CD4-positive, alpha-beta memory T cell (primary cell): Measurements from ENCODE around the gene CEP19. TPM values are rescaled to one million over a fixed set of nuclear protein-coding genes. Genes with fewer than 3 reads are reported as not detected.
"Not testable (repeated sequence)": the region's sequence is repeated elsewhere in the genome, so short reads cannot be mapped to it uniquely, and the experiment has no call there.

Source experiments
- CTCF ChIA-PET: fragments of 350-600 bp; sonication (Branson Sonifier 250); formaldehyde crosslinking; loops from one replicate; lab custom pipeline; 2021; ENCODE audit warnings: inconsistent platforms; ENCODE audit not compliant: partially characterized antibody; lab: Charles Lee
- POLR2A ChIA-PET: fragments of 350-600 bp; sonication (Branson Sonifier 250); formaldehyde crosslinking; loops from one replicate; lab custom pipeline; 2021; ENCODE audit not compliant: partially characterized antibody; lab: Charles Lee
- DNase-seq, 5 donors: peaks; one replicate each; pipeline versions ENCODE4 v3.0.0 to v3.0.0-alpha.2; 2020 to 2022; ENCODE audit warnings: mixed read lengths in 1 of 5
- H3K27ac ChIP-seq: one replicate; pipeline ENCODE4 v1.7.0; 2013; ENCODE audit warnings: low read depth, low read length
- H3K27me3 ChIP-seq: 2 replicates; pipeline ENCODE4 v1.7.0; 2013; ENCODE audit warnings: mild to moderate bottlenecking, low read length, moderate library complexity; ENCODE audit not compliant: insufficient read depth
- H3K36me3 ChIP-seq: 2 replicates; pipeline ENCODE4 v1.7.0; 2013; ENCODE audit warnings: mild to moderate bottlenecking, low read length, moderate library complexity; ENCODE audit not compliant: insufficient read depth
- H3K4me1 ChIP-seq: 2 replicates; pipeline ENCODE4 v1.7.0; 2013; ENCODE audit warnings: mild to moderate bottlenecking, low read length, moderate library complexity; ENCODE audit not compliant: insufficient read depth
- H3K4me3 ChIP-seq, 2 donors: one replicate each; pipeline ENCODE4 v1.7.0; 2013; ENCODE audit warnings: low read length in 2 of 2, mild to moderate bottlenecking in 1 of 2
- H3K9me3 ChIP-seq, 2 donors: one replicate each; pipeline ENCODE4 v1.7.0; 2013; ENCODE audit warnings: low read length in 2 of 2, control low read depth in 1 of 2; ENCODE audit not compliant: control insufficient read depth in 1 of 2
- H3K27ac Mint-ChIP-seq, 7 donors: one replicate each; pipeline ENCODE4 v1.8.0; 2020 to 2021; ENCODE audit warnings: mixed read lengths in 7 of 7, mild to moderate bottlenecking in 6 of 7, inconsistent platforms in 3 of 7, moderate library complexity in 3 of 7
- H3K27me3 Mint-ChIP-seq, 2 donors: one replicate each; pipeline ENCODE4 v1.8.0; 2020 to 2021; ENCODE audit warnings: mixed read lengths in 2 of 2
- H3K36me3 Mint-ChIP-seq, 2 donors: one replicate each; pipeline ENCODE4 v1.8.0; 2020 to 2021; ENCODE audit warnings: mixed read lengths in 2 of 2, inconsistent platforms in 1 of 2, mild to moderate bottlenecking in 1 of 2
- H3K4me1 Mint-ChIP-seq, 4 donors: one replicate each; pipeline ENCODE4 v1.8.0; 2020 to 2021; ENCODE audit warnings: mixed read lengths in 4 of 4, mild to moderate bottlenecking in 1 of 4
- H3K4me3 Mint-ChIP-seq, 8 donors: one replicate each; pipeline ENCODE4 v1.8.0; 2020 to 2021; ENCODE audit warnings: mixed read lengths in 8 of 8, mild to moderate bottlenecking in 7 of 8, moderate library complexity in 6 of 8, inconsistent platforms in 3 of 8
- H3K9me3 Mint-ChIP-seq, 8 donors: one replicate each; pipeline ENCODE4 v1.8.0; 2020 to 2021; ENCODE audit warnings: mixed read lengths in 8 of 8, mild to moderate bottlenecking in 5 of 8, inconsistent platforms in 3 of 8, moderate library complexity in 1 of 8
- intact Hi-C: fragments of 100-400 bp; cut with micrococcal nuclease; formaldehyde crosslinking; loops from one replicate; pipeline ENCODE4 v1.15.1; 2023
- polyA plus RNA-seq, 2 donors: library from polyadenylated mRNA; unstranded; fragments of 300-500 nt; fragmentation: Illumina TruSeq; gene quantifications; one replicate each; pipeline ENCODE4 v1.2.3, GENCODE V29; 2021
- total RNA-seq, 2 experiments: library from RNA; stranded (reverse); gene quantifications; one replicate each; pipeline ENCODE4 v1.2.3, GENCODE V29; 2021

CEP19 gene
- total and polyA plus RNA-seq, 4 experiments from 2014 or later = 5.4 to 10.8 (median 8.0) TPM

DNA sequence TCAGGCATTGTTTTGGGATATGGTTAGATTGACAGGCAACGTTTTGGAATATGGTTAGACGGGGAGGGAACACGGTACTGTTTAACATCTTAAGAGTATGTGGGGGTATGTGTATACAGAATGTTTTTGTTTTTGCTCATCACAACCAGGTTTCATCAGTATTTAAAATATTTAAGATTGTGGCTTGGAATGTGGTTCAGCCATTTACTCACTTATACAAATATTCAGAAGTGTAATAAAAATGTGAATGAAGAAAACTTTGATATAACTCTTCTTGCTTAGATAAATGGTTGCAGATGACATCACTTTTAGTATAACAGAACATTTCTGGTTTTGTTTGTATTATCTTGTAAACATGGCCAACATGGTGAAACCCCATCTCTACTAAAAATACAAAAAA lies 23.7 kb upstream of the CEP19 start:
- H3K27ac ChIP-seq = no peak overlapping the region
- H3K4me3 Mint-ChIP-seq = no peak overlapping the region
- ChIA-PET POLR2A (interaction anchor here (0.6 kb wide), 1 partner anchor 197 kb away, joined by 3 read pairs; no protein-coding TSS in a partner anchor), CTCF (interaction anchor here (0.8 kb wide), 1 partner anchor 16 kb away, joined by 3 read pairs; no protein-coding TSS in a partner anchor)
- H3K9me3 Mint-ChIP-seq = no peaks in the 10 kb centered on the region
- peaks cover 6 to 8% of the 10 kb centered on the region in 2 donors for H3K36me3 Mint-ChIP-seq
- intact Hi-C loops = no loop called here
- H3K27ac Mint-ChIP-seq = no peak overlapping the region
- no peaks in the 10 kb centered on the region for H3K27me3 ChIP-seq
- H3K9me3 ChIP-seq = no peaks in the 10 kb centered on the region
- H3K4me1 ChIP-seq = peaks cover 6% of the 10 kb centered on the region
- H3K4me3 ChIP-seq = no peak overlapping the region
- peaks cover 4 to 18% (median 8%) of the 10 kb centered on the region in 4 donors for H3K4me1 Mint-ChIP-seq
- H3K36me3 ChIP-seq = no peaks in the 10 kb centered on the region
- H3K27me3 Mint-ChIP-seq = no peaks in the 10 kb centered on the region
- DNase-seq = no peak

DNA sequence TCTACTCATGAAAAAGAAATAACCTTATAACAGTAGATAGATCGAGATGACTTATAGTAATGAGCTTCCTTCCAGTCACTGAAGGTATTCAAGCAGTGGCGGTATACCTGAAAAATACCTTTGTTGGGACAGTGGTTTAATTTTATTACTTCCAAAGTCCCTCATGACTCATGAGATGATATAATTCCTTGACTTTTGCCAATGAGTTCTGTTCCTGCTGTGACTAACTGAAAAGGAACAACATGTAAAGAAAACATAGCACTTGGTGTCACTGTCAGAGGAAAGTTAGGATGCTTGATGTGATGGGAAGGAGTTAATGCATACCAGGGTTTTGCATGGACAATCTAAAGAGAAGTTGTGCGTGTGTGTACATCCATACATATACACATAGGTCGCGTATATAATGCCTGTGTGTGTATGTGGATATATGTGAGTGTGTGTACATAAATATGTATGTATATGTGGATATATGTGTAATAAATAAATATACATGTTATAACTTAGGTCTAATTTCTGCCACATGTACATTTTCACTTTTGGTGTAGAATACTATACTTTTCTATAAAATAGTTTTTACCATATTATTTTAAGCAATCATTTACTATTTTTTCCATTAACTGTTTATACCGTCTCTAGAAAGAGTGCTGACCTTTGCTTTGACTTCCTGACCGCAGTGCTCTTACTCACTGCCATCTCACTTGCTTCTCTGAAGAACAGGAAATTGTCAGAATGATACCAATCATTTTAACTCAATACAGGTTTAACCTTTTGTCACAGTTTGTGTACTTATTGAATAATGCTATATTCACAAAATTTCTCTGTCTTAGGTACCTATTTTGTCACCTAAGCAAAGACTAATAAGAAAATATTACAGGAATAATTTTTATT lies 15.0 kb upstream of the CEP19 start:
- peak in 3 of 5 donors; percentile 13 to 52 (median 16) for DNase-seq
- Histone ChIP-seq H3K9me3 (no peaks in the 10 kb centered on the region), H3K27ac (no peak overlapping the region), H3K4me3 (no peak overlapping the region), H3K4me1 (peaks cover 19% of the 10 kb centered on the region), H3K36me3 (peaks cover 7% of the 10 kb centered on the region), H3K27me3 (no peaks in the 10 kb centered on the region)
- H3K4me1 Mint-ChIP-seq = peaks cover 11 to 31% (median 19%) of the 10 kb centered on the region in 4 donors
- CTCF ChIA-PET = interaction anchor here (1.5 kb wide), 1 partner anchor 42 kb away, joined by 4 read pairs; no protein-coding TSS in a partner anchor
- H3K27ac Mint-ChIP-seq = peak overlapping the region in 4 of 7 donors; percentile 13 to 53 (median 44)
- peak overlapping the region in 2 of 8 donors; percentile 11 to 36 for H3K4me3 Mint-ChIP-seq
- no peaks in the 10 kb centered on the region for H3K27me3 Mint-ChIP-seq
- H3K9me3 Mint-ChIP-seq = no peaks in the 10 kb centered on the region
- intact Hi-C loops = no loop called here
- peaks cover 18% of the 10 kb centered on the region in 2 donors for H3K36me3 Mint-ChIP-seq
- POLR2A ChIA-PET = interaction anchor here (1.6 to 2.4 kb wide), 2 partner anchors 13 to 14 kb away, joined by 10 to 14 read pairs; partner anchors contain the start of genes CEP19, PAK2 and PIGX

DNA sequence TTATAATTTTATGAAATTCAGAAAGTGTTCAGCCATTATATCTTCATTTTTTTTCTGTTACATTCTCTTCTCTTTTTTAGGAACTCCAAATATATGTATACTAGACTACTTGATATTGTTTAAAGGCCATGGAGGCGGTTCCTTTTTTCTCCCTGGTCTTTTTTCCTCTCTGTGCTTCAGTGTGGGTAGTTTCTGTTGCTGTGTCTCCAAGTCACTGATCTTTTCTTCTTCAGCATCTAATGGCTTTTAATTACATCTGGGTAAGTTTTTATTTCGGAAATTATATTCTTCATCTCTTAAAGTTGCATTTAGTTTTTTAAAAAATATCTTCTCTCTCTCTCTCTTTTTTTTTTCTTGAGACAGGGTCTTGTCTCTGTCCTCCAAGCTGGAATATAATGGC lies 9.0 kb upstream of the CEP19 start:
- Mint-ChIP-seq H3K36me3 (peaks cover 24 to 38% of the 10 kb centered on the region in 2 donors), H3K4me3 (no peak overlapping the region), H3K9me3 (no peaks in the 10 kb centered on the region), H3K4me1 (peaks cover 0 to 5% (median 2%) of the 10 kb centered on the region in 4 donors), H3K27ac (peak overlapping the region in 1 of 7 donors; percentile 37), H3K27me3 (no peaks in the 10 kb centered on the region)
- Histone ChIP-seq H3K4me3 (no peak overlapping the region), H3K9me3 (no peaks in the 10 kb centered on the region), H3K27ac (no peak overlapping the region), H3K4me1 (no peaks in the 10 kb centered on the region), H3K27me3 (no peaks in the 10 kb centered on the region), H3K36me3 (peaks cover 7% of the 10 kb centered on the region)
- CTCF ChIA-PET = no interaction called here
- DNase-seq = no peak
- POLR2A ChIA-PET = no interaction called here
- intact Hi-C loops = no loop called here

DNA sequence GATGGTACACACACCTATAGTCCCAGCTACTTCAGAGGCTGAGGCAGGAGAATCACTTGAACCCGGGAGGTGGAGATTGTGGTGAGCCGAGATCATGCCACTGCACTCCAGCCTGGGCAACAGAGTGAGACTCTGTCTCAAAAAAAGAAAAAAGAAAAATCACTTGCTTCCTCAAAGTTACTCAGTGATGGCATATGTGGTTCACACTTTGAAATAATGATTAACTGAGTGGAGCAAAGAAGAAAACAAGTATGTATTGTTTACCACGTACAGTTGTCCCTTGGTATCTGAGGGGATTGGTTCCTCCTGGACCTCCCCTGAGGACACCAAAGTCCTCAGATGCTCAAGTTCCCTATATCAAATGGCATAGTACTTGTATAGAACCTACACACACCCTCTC lies 5.1 kb upstream of the CEP19 start:
- DNase-seq, H3K27me3 Mint-ChIP-seq, H3K9me3 Mint-ChIP-seq, H3K4me3 Mint-ChIP-seq, H3K36me3 ChIP-seq, intact Hi-C loops, H3K4me3 ChIP-seq, H3K27me3 ChIP-seq, H3K27ac ChIP-seq, H3K9me3 ChIP-seq: not testable (repeated sequence)
- POLR2A ChIA-PET = interaction anchor here (3.0 kb wide), 1 partner anchor 23 kb away, joined by 12 read pairs; the partner anchor contains the start of gene PAK2
- Mint-ChIP-seq H3K4me1 (peaks cover 6 to 15% (median 11%) of the 10 kb centered on the region in 4 donors), H3K27ac (peak overlapping the region in 1 of 7 donors; percentile 18), H3K36me3 (peaks cover 17 to 25% of the 10 kb centered on the region in 2 donors)
- H3K4me1 ChIP-seq = peaks cover 11% of the 10 kb centered on the region
- CTCF ChIA-PET = interaction anchor here (0.5 to 0.9 kb wide), 2 partner anchors 32 to 35 kb away, joined by 3 read pairs; no protein-coding TSS in a partner anchor

DNA sequence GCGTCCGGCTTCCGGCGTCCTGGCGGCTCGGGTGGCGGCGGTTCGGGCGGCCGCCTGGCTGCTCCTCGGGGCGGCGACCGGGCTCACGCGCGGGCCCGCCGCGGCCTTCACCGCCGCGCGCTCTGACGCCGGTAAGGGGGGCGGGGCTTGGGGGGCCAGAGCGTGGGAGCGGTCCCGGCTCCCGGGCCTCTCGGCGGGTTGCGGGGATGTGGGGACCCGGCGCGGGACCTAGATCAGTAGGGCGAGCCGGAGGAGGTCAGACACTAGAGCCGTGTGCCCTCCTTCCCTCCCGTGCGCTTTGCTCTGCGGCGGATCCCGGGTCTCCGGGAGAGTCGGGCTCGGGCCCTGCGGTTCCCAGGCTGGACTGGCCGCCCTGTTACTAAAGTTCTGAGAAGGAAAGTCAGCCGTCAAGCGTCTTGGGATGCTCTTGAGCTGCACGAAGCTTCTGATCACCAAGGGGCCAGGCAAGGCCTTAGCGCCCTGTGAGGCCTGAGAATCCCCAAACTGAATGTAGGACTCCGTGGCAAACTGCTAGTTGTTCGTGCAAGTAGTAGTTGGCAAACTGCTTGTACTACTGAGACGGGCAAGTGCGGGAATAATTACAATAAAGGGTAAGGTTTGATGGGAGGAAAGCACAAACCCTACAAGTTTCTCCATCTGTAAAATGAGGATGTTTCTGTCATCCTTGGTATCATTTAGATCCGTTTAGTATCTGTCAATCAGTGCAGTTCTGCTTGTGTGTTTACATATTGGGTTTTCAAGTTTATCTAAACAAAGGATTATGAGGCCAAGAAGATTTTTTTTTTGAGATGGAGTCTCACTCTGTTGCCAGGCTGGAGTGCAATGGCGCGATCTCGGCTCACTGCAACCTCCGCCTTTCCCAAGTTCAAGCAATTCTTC lies 714 bp upstream of the CEP19 start:
- Histone ChIP-seq H3K9me3 (no peaks in the 10 kb centered on the region), H3K36me3 (no peaks in the 10 kb centered on the region), H3K4me1 (peaks cover 21% of the 10 kb centered on the region), H3K27ac (peak overlapping the region; percentile 99), H3K27me3 (no peaks in the 10 kb centered on the region), H3K4me3 (peak overlapping the region; percentile 7 to 68)
- POLR2A ChIA-PET = interaction anchor here (0.6 to 3.6 kb wide), 17 partner anchors 13 to 395 kb away, joined by 3 to 59 read pairs (median 5); partner anchors contain the start of genes DYNLT2B, FBXO45, NCBP2 and PAK2
- Mint-ChIP-seq H3K9me3 (no peaks in the 10 kb centered on the region), H3K36me3 (peaks cover 5 to 7% of the 10 kb centered on the region in 2 donors), H3K4me3 (peak overlapping the region; percentile 74 to 88 (median 84)), H3K4me1 (peaks cover 14 to 33% (median 24%) of the 10 kb centered on the region in 4 donors), H3K27ac (peak overlapping the region; percentile 90 to 97 (median 93)), H3K27me3 (no peaks in the 10 kb centered on the region)
- DNase-seq = peak in 1 of 5 donors; percentile 73
- intact Hi-C loops = loop anchor here (1.0 kb wide), 4 partner anchors 27 to 280 kb away; partner anchors contain the start of genes NCBP2, PAK2 and UBXN7
- CTCF ChIA-PET = interaction anchor here (1.2 to 1.9 kb wide), 3 partner anchors 28 to 104 kb away, joined by 3 to 9 read pairs (median 5); partner anchors contain the start of gene PAK2

DNA sequence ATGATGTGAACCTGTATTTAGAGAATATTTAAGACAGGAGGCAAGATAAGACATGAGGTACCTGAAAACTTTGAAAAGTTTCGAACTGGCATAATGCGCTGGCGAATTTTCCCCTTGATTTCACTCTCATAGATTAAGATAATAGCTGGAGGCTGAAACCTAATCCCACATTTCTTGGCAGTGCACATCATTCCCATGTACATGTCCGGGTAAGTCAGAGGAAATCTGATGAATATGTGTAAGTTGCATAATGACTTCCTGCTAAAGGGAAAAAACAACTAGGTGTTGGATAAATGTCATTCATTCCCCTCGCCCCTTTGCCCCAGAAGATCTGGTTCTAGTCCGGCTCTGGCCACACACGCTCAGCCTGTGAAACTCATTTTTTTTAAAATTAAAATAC lies 3.6 kb downstream of the CEP19 start:
- POLR2A ChIA-PET = interaction anchor here (1.4 to 2.9 kb wide), 3 partner anchors 32 to 159 kb away, joined by 3 to 8 read pairs (median 4); partner anchors contain the start of genes PAK2 and SENP5
- Mint-ChIP-seq H3K4me1 (peaks cover 12 to 26% (median 20%) of the 10 kb centered on the region in 4 donors), H3K9me3 (no peaks in the 10 kb centered on the region), H3K27ac (peak overlapping the region in 1 of 7 donors; percentile 29), H3K27me3 (no peaks in the 10 kb centered on the region), H3K36me3 (peaks cover 5 to 7% of the 10 kb centered on the region in 2 donors), H3K4me3 (no peak overlapping the region)
- intact Hi-C loops = no loop called here
- no peak for DNase-seq
- peaks cover 19% of the 10 kb centered on the region for H3K4me1 ChIP-seq
- H3K27me3 ChIP-seq = no peaks in the 10 kb centered on the region
- CTCF ChIA-PET = interaction anchor here (1.4 to 1.8 kb wide), 5 partner anchors 15 to 170 kb away, joined by 3 to 7 read pairs (median 4); no protein-coding TSS in a partner anchor
- H3K36me3 ChIP-seq = no peaks in the 10 kb centered on the region
- H3K27ac ChIP-seq = no peak overlapping the region
- H3K9me3 ChIP-seq = no peaks in the 10 kb centered on the region
- no peak overlapping the region for H3K4me3 ChIP-seq
